Activated CD8-positive, alpha-beta memory T cell treated with anti-CD3 and anti-CD28 coated beads, Interleukin-2, amount 50 U/mL, for 1 hour (primary cell): ENCODE measurements around the gene MAP2K7.

Source experiments
- DNase-seq: peaks from one replicate; pipeline ENCODE4 v3.0.0-alpha.2; 2020; ENCODE audit errors: extremely low read depth

The MAP2K7 gene

GRCh38 chr19:7962644-7963268 lies 59.1 kb downstream of the MAP2K7 start:
- DNase-seq = no peak

DNA sequence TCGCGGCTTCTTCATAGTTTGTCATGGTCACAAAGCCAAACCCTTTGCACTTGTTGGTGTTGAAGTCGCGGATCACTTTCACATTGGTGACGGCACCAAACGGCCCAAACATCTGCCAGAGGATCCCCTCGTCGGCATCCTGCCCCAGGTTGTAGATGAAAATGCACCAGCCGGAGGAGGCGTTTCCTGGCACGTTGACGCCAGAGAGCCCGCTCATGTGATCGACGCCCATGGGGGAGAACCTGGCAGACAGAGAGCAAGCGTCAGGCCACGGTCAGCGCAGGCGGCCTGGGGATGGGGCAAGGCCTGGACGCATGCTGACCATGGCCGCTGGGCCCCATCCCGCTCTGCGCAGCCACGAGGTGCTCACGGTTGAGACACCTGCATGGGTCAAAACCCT lies 59.9 kb downstream of the MAP2K7 start:
- DNase-seq = no peak
